ENCODE data around the gene MTR. TPM values are rescaled to one million over a fixed set of nuclear protein-coding genes. Genes with fewer than 3 reads are reported as not detected.

Gene MTR
- total RNA-seq, 1 experiment from 2014 or later: 24.6 TPM

DNA sequence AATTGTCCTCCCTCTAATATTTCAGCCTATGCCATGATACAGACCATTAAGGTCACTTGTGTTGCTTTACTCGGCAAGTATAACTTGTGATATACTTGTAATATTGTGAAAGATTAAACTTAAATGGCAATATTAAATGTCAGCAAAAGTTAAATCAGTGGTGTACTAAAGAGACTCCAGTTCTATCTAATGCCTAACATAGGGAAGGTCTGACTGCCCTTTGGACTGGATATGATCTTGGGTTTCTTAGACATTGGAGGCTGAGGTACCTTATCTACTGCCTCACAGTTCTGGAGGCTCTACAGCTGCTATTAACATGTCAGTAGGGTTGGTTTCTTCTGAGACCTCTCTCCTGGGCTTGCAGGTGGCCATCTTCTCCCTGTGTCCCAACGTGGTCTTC is 119.3 kb downstream of the MTR start:
- CTCF ChIA-PET: no interaction called here
- H3K4me1 ChIP-seq (ENCODE audit: control insufficient read depth in 1 of 2, insufficient read depth in 2 of 2, low read length in 2 of 2): no peaks in the 10 kb centered on the region
- H3K9me3 ChIP-seq (ENCODE audit: control insufficient read depth in 1 of 2, insufficient read depth in 1 of 2, low read depth in 1 of 2, low read length in 2 of 2): peaks cover 3 to 4% of the 10 kb centered on the region in 2 experiments; a peak in 3 of 4 replicates
- no peak for DNase-seq (ENCODE audit: low read depth, low spot score)
- no peak for ATAC-seq
- no peak overlapping the region for H3K27ac ChIP-seq (ENCODE audit: low read depth, low read length)
- intact Hi-C loops (cut with micrococcal nuclease): no loop called here
- H3K36me3 ChIP-seq (ENCODE audit: control insufficient read depth in 1 of 2, insufficient read depth in 2 of 2, low read length in 2 of 2): no peaks in the 10 kb centered on the region
- no peak overlapping the region for H3K4me2 ChIP-seq (ENCODE audit: low read length)
- H3K4me3 ChIP-seq (replicated peaks in 1 of 2; ENCODE audit: low read depth in 1 of 2, low read length in 2 of 2): no peak overlapping the region
- POLR2A ChIA-PET: no interaction called here
- no peak overlapping the region for H2AFZ ChIP-seq (ENCODE audit: low read depth, low read length, poor library complexity, severe bottlenecking)
- H3K9ac ChIP-seq (ENCODE audit: low read length): no peak overlapping the region
- no peaks in the 10 kb centered on the region for H4K20me1 ChIP-seq (ENCODE audit: insufficient read depth)
- no peaks in the 10 kb centered on the region for H3K79me2 ChIP-seq (ENCODE audit: insufficient read depth, low read length)
- H3K9me2 ChIP-seq (ENCODE audit: insufficient read depth): no peaks in the 10 kb centered on the region
- no peak for TF ChIP-seq EZH2phosphoT487 (IDR thresholded peaks at IDR 0.05; ENCODE audit: borderline replicate concordance)
- TF ChIP-seq RAD21 (IDR thresholded peaks at IDR 0.05; ENCODE audit: low read depth): no peak
- no peak for TF ChIP-seq CEBPB (IDR thresholded peaks at IDR 0.05; ENCODE audit: low read depth)
- no peak for TF ChIP-seq SIN3A (IDR thresholded peaks at IDR 0.05; ENCODE audit: low read depth)
- TF ChIP-seq JUND (IDR thresholded peaks at IDR 0.05): no peak
- TF ChIP-seq, protein P1, sequence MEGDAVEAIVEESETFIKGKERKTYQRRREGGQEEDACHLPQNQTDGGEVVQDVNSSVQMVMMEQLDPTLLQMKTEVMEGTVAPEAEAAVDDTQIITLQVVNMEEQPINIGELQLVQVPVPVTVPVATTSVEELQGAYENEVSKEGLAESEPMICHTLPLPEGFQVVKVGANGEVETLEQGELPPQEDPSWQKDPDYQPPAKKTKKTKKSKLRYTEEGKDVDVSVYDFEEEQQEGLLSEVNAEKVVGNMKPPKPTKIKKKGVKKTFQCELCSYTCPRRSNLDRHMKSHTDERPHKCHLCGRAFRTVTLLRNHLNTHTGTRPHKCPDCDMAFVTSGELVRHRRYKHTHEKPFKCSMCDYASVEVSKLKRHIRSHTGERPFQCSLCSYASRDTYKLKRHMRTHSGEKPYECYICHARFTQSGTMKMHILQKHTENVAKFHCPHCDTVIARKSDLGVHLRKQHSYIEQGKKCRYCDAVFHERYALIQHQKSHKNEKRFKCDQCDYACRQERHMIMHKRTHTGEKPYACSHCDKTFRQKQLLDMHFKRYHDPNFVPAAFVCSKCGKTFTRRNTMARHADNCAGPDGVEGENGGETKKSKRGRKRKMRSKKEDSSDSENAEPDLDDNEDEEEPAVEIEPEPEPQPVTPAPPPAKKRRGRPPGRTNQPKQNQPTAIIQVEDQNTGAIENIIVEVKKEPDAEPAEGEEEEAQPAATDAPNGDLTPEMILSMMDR (IDR thresholded peaks at IDR 0.05 in 2 of 3, conservative IDR thresholded peaks at IDR 0.05 in 1 of 3; ENCODE audit: borderline replicate concordance in 1 of 3, insufficient read depth in 1 of 3, low read depth in 2 of 3, low read length in 2 of 3): no peak
- no peak for TF ChIP-seq CBX3 (IDR thresholded peaks at IDR 0.05; ENCODE audit: low read depth)
- TF ChIP-seq, protein P2, sequence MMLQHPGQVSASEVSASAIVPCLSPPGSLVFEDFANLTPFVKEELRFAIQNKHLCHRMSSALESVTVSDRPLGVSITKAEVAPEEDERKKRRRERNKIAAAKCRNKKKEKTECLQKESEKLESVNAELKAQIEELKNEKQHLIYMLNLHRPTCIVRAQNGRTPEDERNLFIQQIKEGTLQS (IDR thresholded peaks at IDR 0.05): no peak
- no peak for TF ChIP-seq EGR1 (IDR thresholded peaks at IDR 0.05; ENCODE audit: low read depth)
- no peak for TF ChIP-seq SRF (IDR thresholded peaks at IDR 0.05; ENCODE audit: low read depth)
- TF ChIP-seq YY1 (IDR thresholded peaks at IDR 0.05; ENCODE audit: extremely low read depth, insufficient replicate concordance, low read depth, low read length): no peak
- H3K27me3 ChIP-seq (ENCODE audit: insufficient read depth, low read length): no peaks in the 10 kb centered on the region
- RAD21 ChIA-PET (ENCODE audit: low non-redundant PET in 1 of 2, low total read pairs in 2 of 2, uncharacterized antibody in 2 of 2, unreplicated experiment in 2 of 2): no interaction called here
- no TSS peak for BruUV-seq (replicated peaks)

Measured in HCT116 (cell line).